GM18499 (cell line): ENCODE measurements around the gene SPATA3.
"Not testable (repeated sequence)": the region's sequence is repeated elsewhere in the genome, so short reads cannot be mapped to it uniquely, and the experiment has no call there.

Experiments
- ATAC-seq: cut with Tn5 transposase; IDR thresholded peaks from one replicate; pipeline ENCODE4 v1.9.1; 2021; ENCODE audit warnings: moderate number of reproducible peaks; ENCODE audit not compliant: insufficient read depth, unreplicated experiment

Gene SPATA3

GRCh38 chr2:230990131-230990898 lies 5.6 kb upstream of the SPATA3 start:
- no peak for ATAC-seq

GRCh38 chr2:230990899-230991150 lies 5.1 kb upstream of the SPATA3 start:
- no peak for ATAC-seq

DNA sequence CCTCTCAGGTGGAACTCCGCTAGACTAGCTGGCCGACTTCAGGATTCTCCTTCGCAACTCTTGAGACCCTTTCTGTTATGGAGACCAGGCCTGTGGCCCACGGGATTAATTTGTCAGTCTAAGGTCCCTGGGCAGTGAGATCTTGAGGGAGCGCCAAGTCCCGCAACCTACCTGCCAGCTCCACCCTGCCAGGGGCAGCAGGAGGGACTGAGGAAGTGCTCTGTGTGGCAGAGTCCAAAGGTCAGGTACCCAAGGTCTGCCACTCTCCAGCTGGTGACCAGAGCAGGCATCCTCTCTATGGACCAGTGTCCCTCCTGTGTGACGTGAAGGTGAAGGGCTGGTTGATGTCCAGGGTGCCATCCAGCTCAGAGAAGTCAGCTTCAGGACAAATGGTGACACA lies 4.3 kb upstream of the SPATA3 start:
- no peak for ATAC-seq

DNA sequence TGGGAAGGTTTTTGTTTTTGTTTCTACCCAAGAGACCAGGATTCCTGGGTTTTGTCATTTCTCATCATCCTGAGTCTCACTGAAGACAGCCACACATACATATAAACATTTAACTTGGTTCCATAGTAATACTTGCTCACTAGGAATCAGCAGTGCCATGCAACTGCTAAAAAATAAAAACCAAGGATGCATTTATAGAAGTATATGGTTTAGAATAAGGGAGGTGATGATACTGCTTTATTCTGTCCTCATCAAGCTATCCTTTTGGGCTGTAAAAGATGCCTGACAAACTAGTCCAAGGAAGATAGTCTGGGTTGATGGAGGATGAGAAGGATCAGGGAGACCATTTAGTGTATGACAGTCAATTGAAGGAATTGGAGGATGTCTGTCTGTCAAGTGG lies 740 bp downstream of the SPATA3 start:
- ATAC-seq: no peak

DNA sequence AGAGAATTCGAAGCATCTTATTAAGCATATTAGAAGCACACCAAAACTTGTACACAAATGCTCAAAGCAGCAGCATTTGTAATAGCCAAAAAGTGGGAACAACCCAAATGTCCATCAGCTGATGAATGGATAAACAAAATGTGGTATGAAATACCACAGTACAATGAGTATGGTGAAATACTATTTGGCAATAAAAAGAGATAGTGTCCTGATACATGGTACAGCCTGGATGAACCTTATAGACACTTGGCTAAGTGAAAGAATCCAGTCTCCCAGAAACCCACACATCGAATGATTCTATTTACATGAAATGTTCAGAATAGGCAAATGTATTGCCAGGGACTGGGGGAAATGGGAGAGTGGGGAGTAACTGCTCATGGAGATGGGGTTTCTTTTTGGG lies 3.0 kb downstream of the SPATA3 start:
- no peak for ATAC-seq

- no peak for ATAC-seq
These were observed 3.6 kb downstream of the SPATA3 start for GRCh38 chr2:230999477-230999876.

DNA sequence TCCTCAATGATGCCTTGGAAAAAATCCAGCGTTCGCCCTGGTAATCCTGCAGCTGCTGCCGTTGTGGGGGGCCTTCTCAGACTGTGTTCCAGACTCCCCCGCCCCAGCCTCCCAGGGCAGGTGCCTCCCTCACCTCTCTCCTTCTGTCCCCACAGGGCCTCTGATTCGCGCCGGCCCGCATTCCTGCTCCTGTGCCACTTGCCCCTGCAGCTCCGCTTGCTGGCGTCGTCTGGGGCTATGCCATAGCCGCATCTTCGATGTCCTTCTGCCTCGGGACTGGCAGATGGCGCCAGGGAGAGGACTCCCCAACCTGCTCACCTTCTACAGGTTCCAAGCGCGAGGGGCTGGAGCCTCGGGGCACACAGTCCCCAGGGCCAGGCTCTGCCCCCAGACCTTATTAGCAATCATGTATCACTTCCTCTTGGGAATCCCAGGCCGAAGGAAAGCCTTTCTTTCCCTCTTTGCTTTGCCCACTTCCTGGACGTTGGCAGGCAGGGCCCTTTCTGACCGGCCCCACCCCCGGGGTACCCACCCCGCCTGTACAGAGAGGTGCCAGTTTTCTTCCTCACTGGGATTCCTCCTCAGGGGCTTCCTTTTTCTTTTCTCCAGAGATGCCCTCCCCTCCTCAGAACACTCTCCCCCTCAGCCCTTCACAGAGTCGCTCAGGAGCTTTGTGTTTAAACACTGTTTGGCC lies 4.4 kb downstream of the SPATA3 start:
- no peak for ATAC-seq

- ATAC-seq: no peak
These were observed 5.1 kb downstream of the SPATA3 start for GRCh38 chr2:231001036-231001435.

GRCh38 chr2:231001921-231002320 lies 6.0 kb downstream of the SPATA3 start:
- ATAC-seq: no peak

GRCh38 chr2:231002641-231003040 lies 6.7 kb downstream of the SPATA3 start:
- ATAC-seq: no peak

- ATAC-seq: no peak
These were observed 7.3 kb downstream of the SPATA3 start for GRCh38 chr2:231003186-231003585.

DNA sequence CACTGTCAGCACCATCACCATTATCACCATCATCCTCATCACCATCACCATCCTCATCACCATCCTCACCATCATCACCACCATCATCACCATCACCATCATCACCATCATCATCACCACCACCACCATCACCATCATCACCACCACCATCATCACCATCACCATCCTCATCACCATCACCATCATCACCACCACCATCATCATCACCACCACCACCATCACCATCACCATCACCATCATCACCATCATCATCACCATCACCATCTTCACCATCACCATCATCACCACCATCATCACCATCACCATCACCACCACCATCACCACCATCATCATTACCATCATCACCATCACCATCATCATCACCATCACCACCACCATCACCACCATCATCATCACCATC lies 9.0 kb downstream of the SPATA3 start:
- ATAC-seq: not testable (repeated sequence)

DNA sequence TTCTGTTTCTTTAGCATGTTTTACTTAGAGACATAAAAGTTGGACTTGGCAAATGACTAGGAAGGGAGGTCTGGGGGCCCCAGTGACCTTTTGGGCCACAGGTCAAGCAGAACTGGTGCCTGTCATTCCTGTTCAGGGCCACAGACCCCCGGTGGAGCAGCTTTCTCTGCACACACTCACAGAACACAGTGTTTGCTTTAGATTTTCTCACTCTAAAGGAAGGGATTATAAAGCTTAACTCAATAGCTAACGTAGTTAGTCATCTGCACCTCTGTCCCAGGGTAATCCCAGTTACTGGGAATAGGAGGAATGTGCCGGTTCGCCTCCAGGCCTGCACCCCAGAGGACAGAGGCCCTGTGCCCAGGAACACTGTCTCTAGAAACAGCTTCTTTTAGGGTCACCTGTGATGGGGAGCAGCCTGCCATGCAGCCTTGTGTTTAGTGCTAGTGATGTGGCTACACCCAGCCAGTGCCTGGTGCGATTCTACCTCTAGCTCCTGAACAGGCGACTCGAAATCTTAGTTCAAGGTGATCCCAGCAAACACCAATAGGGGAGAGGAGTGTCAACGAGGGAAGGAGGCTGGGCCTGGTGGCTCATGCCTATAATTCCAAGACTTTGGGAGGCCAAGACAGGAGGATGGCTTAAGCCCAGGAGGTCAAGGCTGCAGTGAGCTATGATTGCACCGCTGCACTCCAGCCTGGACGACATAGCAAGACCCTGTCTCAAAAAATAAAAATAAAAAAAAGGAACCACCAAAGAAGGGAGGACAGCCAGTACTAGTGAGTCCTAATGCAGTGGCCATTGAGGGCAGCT lies 11.6 kb downstream of the SPATA3 start:
- ATAC-seq: no peak

- ATAC-seq: no peak
These were observed 12.2 kb downstream of the SPATA3 start for GRCh38 chr2:231008131-231008530.

- no peak for ATAC-seq
These were observed 13.5 kb downstream of the SPATA3 start for GRCh38 chr2:231009236-231009919.

GRCh38 chr2:231010201-231010730 lies 14.3 kb downstream of the SPATA3 start:
- ATAC-seq: no peak

- ATAC-seq: no peak
These were observed 15.6 kb downstream of the SPATA3 start for GRCh38 chr2:231011526-231011925.

DNA sequence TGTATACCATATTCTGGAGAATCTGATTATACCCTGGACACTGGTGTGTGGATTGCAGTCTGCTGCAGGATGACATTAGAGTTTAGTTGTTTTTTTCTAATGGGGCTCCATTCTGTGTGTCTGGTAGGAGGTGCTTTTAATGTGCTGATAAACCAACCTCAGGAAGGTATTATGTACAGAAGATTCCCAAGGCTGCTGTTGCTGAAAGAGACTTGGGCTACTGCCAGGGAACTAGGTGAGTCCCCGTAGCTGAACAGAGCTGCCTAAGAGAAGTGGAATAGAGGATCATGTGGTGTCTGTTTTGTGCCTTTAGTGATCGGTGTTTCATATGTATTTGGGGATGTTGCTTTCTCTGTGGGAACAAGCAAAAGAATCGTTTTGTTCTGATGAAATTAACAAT lies 16.5 kb downstream of the SPATA3 start:
- no peak for ATAC-seq

- no peak for ATAC-seq
These were observed 17.9 kb downstream of the SPATA3 start for GRCh38 chr2:231013820-231014219.

- ATAC-seq: no peak
These were observed 19.6 kb downstream of the SPATA3 start for GRCh38 chr2:231015478-231015877.

- no peak for ATAC-seq
These were observed 20.0 kb downstream of the SPATA3 start for GRCh38 chr2:231015926-231016325.
